KMS-11 (cell line): ENCODE measurements around the gene FRMPD4.

ENCODE experiments used
- H2AFZ ChIP-seq: fragments of 200-600 bp; sonication (generic); 2 replicates; pipeline ENCODE4 v1.6.1; 2016; ENCODE audit warnings: antibody characterized with exemption, mixed run types, low read depth
- H3K27ac ChIP-seq: fragments of 200-600 bp; sonication (generic); 2 replicates; pipeline ENCODE4 v1.6.1; 2016; ENCODE audit warnings: mild to moderate bottlenecking, mixed run types
- H3K27me3 ChIP-seq: fragments of 200-600 bp; sonication (generic); 2 replicates; pipeline ENCODE4 v1.6.1; 2017; ENCODE audit warnings: mild to moderate bottlenecking, low read depth, mixed run types, moderate library complexity; ENCODE audit not compliant: insufficient read depth
- H3K36me3 ChIP-seq: fragments of 200-600 bp; sonication (generic); 2 replicates; pipeline ENCODE4 v1.6.1; 2017; ENCODE audit warnings: mild to moderate bottlenecking, mixed run types; ENCODE audit not compliant: insufficient read depth
- H3K4me1 ChIP-seq: fragments of 200-600 bp; sonication (generic); 2 replicates; pipeline ENCODE4 v1.6.1; 2016; ENCODE audit warnings: mild to moderate bottlenecking, low read depth, mixed run types; ENCODE audit not compliant: poor library complexity, severe bottlenecking
- H3K4me2 ChIP-seq: fragments of 200-600 bp; sonication (generic); 2 replicates; pipeline ENCODE4 v1.7.0; 2016; ENCODE audit warnings: mild to moderate bottlenecking, mixed run types
- H3K4me3 ChIP-seq: fragments of 200-600 bp; sonication (generic); IDR thresholded peaks from 2 replicates; pipeline ENCODE4 v1.6.1; 2017; ENCODE audit warnings: low read depth, low read length, mixed read lengths; ENCODE audit not compliant: insufficient read depth
- H3K79me2 ChIP-seq: fragments of 200-600 bp; sonication (generic); 2 replicates; pipeline ENCODE4 v1.6.1; 2016; ENCODE audit warnings: low read depth, mixed run types; ENCODE audit not compliant: insufficient read depth
- H3K9ac ChIP-seq: fragments of 200-600 bp; sonication (generic); 2 replicates; pipeline ENCODE4 v1.6.1; 2016; ENCODE audit warnings: mild to moderate bottlenecking, mixed run types
- H4K20me1 ChIP-seq: fragments of 200-600 bp; sonication (generic); 2 replicates; pipeline ENCODE4 v1.6.1; 2016; ENCODE audit warnings: mild to moderate bottlenecking, mixed run types; ENCODE audit not compliant: insufficient read depth
- TF ChIP-seq, protein P1 (sequence below): fragments of 200-600 bp; sonication (generic); conservative IDR thresholded peaks from 2 replicates; pipeline ENCODE4 v1.6.1; 2017; ENCODE audit warnings: low read depth, mild to moderate bottlenecking, antibody characterized with exemption, low read length, moderate library complexity, mixed read lengths

The FRMPD4 gene

DNA sequence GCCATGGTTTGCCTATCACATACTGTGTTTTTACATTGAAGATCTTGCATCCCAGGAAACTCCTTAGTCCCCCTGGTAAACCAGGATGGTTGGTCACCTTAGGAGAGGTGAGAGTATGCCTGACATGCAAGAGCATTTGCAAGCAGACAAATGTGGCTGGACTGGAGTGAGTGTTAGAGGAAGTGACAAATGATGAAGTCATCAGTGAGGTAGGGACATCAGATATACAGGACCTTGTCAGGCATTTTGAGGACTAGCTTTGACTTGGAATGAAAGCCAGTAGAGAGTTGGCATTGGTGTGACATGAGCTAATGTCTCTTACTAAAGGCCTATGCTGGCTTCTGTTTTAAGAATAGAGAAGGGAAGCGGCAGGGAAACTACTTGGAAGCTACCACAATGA, 124.9 kb downstream of the FRMPD4 start:
- Histone ChIP-seq H3K27ac (no peak overlapping the region), H4K20me1 (no peaks in the 10 kb centered on the region), H3K27me3 (no peaks in the 10 kb centered on the region), H3K79me2 (no peaks in the 10 kb centered on the region), H2AFZ (no peak overlapping the region), H3K4me1 (no peaks in the 10 kb centered on the region), H3K9ac (no peak overlapping the region), H3K4me3 (no peak overlapping the region), H3K36me3 (no peaks in the 10 kb centered on the region), H3K4me2 (no peak overlapping the region)
- TF ChIP-seq, protein P1, sequence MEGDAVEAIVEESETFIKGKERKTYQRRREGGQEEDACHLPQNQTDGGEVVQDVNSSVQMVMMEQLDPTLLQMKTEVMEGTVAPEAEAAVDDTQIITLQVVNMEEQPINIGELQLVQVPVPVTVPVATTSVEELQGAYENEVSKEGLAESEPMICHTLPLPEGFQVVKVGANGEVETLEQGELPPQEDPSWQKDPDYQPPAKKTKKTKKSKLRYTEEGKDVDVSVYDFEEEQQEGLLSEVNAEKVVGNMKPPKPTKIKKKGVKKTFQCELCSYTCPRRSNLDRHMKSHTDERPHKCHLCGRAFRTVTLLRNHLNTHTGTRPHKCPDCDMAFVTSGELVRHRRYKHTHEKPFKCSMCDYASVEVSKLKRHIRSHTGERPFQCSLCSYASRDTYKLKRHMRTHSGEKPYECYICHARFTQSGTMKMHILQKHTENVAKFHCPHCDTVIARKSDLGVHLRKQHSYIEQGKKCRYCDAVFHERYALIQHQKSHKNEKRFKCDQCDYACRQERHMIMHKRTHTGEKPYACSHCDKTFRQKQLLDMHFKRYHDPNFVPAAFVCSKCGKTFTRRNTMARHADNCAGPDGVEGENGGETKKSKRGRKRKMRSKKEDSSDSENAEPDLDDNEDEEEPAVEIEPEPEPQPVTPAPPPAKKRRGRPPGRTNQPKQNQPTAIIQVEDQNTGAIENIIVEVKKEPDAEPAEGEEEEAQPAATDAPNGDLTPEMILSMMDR, result no peak

DNA sequence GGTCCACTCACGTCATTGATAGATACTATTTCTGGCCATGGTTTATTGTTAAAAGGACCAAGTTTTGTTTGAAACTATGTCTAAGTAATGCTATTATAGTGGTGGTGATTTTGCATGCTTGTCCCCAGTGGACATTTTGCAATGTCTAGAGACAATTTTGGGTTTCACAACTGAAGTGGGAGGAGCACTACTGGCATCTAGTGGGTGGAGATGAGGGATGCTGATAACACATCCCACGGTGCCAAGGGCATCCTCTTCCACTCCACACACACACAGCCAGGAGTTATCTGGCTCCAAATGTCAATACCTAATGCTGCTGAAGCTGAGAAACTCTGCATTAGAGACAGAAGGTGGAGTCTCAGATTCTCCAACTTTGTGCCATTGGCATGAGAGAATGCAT, 131.2 kb downstream of the FRMPD4 start:
- no peak overlapping the region for H3K27ac ChIP-seq
- no peaks in the 10 kb centered on the region for H3K79me2 ChIP-seq
- TF ChIP-seq, protein P1, result no peak
- H3K36me3 ChIP-seq, result no peaks in the 10 kb centered on the region
- H3K4me3 ChIP-seq, result no peak overlapping the region
- H3K4me1 ChIP-seq, result no peaks in the 10 kb centered on the region
- H4K20me1 ChIP-seq, result no peaks in the 10 kb centered on the region
- no peaks in the 10 kb centered on the region for H3K27me3 ChIP-seq
- no peak overlapping the region for H2AFZ ChIP-seq
- no peak overlapping the region for H3K9ac ChIP-seq
- no peak overlapping the region for H3K4me2 ChIP-seq

- H3K27ac ChIP-seq, result no peak overlapping the region
- no peaks in the 10 kb centered on the region for H4K20me1 ChIP-seq
- no peaks in the 10 kb centered on the region for H3K27me3 ChIP-seq
- H3K79me2 ChIP-seq, result no peaks in the 10 kb centered on the region
- no peak overlapping the region for H3K4me3 ChIP-seq
- H3K4me1 ChIP-seq, result no peaks in the 10 kb centered on the region
- H2AFZ ChIP-seq, result no peak overlapping the region
- no peak overlapping the region for H3K9ac ChIP-seq
- TF ChIP-seq, protein P1, result no peak
- no peak overlapping the region for H3K4me2 ChIP-seq
- H3K36me3 ChIP-seq, result no peaks in the 10 kb centered on the region
These were observed 139.9 kb downstream of the FRMPD4 start for GRCh38 chrX:12278151-12278550.

DNA sequence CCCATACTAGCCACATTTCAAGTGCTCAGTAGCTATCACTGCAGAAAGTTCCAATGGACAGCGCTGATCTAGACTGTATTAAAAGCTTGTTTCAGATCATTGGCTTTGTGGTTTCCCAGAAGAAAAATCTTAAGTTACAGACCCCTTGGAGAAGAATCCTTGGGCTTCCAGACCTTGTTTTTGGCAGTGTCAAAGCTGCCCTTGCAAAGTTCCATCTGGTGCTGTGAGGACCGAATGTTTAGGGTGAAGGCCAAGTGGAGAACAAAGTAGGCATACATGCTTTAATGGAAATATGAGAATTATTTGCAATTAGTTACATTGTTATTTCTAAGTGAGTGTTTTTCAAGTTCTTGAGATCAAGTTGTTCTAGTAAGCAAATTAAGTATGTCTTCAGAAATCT, 144.7 kb downstream of the FRMPD4 start:
- TF ChIP-seq, protein P1, result no peak
- Histone ChIP-seq H3K27me3 (no peaks in the 10 kb centered on the region), H4K20me1 (no peaks in the 10 kb centered on the region), H3K27ac (no peak overlapping the region), H3K9ac (no peak overlapping the region), H3K4me3 (no peak overlapping the region), H3K79me2 (no peaks in the 10 kb centered on the region), H3K4me2 (no peak overlapping the region), H3K4me1 (no peaks in the 10 kb centered on the region), H2AFZ (no peak overlapping the region), H3K36me3 (no peaks in the 10 kb centered on the region)
